OCI-M2 (cell line): ENCODE measurements around the gene LCN12.
A peak's percentile ranks its signal among the peaks of the same experiment; 100 is the strongest.

Source experiments
- DNase-seq: peaks from one replicate; lab custom pipeline; 2025; ENCODE audit not compliant: unreplicated experiment; lab: John Stamatoyannopoulos, UW

LCN12 gene

DNA sequence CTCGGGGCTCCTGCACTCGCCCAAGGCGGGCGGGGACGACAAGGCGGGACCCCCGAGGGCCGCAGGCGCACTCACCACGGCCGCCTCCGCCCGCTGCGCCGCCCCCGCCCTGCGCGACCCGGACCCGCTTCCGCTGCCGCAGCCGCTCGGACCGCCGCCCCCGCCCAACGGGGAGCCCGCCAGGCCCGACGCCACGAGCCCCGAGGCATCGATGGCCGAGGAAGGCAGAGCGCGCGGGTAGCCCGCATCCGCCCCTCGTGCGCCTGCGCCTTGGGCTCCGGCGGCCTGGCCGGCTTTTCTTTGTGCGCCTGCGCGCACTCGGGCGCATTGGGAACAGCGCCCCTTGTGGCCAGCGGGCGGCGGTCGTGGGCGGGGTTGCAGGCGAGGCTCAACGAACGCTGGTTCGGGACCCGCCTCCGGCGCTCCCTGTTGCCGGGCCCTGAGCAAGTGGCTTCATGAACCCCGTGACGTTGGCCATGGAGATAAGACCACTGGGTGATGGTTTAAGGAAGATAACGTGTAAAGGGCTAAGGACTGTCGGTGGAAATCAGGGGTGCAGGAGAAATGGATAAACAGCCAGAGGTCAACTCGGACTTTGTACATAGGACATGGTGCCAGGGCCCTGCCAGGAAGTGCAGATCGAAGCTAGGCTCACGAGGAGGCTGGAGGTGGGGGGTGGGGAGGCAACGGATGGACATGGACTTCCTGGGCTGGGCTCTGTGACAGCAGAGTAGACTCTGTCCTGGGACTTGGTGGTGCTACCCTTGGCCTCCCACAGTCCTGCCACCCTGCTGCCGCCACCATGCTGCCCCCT lies 7.3 kb upstream of the LCN12 start, which contains the start of the genes C8G and FBXW5:
TSS of gene C8G (plus strand) at position 725 of the 814 bp plus-strand sequence. CDS start at position 803, 78 bp downstream.
TSS of gene FBXW5 (minus strand) at position 220 of the 814 bp plus-strand sequence. CDS start 655 bp downstream, outside the sequence.
- DNase-seq: peak; percentile 15

DNA sequence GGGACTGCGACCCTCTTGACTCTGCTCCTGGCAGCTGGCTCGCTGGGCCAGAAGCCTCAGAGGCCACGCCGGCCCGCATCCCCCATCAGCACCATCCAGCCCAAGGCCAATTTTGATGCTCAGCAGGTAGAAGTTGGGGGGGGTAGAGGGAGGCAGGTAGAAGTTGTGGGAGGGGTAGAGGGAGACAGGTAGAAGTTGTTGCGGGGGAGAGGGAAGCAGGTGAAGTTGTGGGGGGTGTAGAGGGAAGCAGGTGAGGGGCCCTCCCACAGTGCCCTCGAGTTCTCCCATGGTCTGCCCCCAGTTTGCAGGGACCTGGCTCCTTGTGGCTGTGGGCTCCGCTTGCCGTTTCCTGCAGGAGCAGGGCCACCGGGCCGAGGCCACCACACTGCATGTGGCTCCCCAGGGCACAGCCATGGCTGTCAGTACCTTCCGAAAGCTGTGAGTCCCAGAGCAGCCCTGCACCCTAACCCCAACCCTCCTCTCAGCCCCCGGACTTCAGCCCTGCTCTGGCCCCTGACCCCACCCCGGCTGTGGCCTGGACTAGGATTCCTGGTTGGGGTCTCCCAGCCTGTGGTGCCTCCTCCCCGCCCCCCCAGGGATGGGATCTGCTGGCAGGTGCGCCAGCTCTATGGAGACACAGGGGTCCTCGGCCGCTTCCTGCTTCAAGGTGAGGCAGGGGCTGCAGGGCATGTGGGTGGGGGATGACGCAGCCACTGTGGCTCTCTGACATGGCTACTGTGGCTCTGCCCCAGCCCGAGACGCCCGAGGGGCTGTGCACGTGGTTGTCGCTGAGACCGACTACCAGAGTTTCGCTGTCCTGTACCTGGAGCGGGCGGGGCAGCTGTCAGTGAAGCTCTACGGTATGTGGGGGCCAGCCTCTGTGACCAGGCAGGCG lies 6.5 kb upstream of the LCN12 start:
- DNase-seq: no peak

DNA sequence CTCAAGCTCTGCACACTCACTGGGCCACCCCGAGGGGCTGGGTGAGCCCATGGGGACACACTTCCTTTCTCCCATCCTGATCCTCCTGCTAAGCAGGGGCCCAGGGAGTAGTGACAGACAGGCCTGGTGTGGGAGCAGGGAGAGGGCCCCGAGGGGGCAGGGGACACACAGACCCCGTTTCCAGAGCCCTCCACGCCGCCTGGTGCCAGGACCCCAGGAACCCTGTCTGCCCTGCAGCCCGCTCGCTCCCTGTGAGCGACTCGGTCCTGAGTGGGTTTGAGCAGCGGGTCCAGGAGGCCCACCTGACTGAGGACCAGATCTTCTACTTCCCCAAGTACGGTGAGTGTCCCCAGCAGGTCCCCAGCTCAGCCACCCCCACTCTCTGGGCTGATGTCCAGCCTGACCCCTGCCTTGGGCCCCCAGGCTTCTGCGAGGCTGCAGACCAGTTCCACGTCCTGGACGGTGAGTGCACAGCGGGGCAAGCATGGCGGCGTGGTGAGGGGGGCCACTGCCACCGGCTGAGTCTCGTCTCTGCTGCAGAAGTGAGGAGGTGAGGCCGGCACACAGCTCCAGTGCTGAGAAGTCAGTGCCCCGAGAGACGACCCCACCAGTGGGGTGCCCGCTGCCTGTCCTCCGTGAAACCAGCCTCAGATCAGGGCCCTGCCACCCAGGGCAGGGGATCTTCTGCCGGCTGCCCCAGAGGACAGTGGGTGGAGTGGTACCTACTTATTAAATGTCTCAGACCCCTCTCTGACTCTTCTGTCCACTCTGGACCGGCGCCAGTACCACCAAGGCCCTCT lies 5.6 kb upstream of the LCN12 start:
- DNase-seq: no peak

DNA sequence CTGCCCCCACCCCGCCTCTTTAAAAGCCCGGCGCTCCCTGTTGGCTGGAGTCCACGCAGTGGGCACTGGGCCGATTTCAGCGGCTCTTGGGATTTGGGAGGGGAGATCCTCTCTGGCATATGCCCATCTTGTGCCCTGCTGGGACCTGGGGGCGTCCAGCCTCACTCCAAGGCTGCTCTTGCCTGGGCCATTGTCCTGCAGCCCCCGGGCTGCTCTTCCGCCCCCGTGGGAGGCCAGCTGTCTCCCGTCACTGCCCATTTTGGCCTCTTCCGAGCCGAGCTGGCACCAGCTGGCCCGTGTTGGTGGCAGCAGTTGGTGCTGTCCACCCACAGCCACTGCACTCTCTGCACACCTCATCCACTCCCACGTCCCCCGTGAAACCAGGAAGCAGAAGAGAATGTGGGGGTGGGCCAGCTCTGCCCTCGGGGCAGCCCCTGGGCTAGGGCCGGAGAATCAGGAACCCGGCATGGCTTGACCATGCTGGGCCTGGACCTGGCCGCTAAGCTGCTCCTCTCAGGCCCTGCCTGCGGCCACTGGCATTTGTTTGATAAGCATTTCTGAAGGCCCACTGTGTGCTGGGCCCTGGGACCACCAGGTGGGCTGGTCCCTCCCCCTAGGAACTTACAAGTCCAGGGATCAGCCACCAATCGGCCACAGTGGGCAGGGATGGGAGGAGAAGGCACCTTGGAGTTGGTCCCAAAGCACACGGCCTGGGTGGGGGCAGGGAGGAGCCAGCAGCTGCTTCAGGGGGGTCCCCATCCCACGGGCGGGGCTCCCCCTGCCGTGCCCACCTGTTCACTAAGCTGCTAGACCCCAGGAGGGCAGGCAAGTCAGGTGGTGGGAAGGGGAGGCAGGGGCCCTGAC lies 4.8 kb upstream of the LCN12 start:
- DNase-seq: no peak

DNA sequence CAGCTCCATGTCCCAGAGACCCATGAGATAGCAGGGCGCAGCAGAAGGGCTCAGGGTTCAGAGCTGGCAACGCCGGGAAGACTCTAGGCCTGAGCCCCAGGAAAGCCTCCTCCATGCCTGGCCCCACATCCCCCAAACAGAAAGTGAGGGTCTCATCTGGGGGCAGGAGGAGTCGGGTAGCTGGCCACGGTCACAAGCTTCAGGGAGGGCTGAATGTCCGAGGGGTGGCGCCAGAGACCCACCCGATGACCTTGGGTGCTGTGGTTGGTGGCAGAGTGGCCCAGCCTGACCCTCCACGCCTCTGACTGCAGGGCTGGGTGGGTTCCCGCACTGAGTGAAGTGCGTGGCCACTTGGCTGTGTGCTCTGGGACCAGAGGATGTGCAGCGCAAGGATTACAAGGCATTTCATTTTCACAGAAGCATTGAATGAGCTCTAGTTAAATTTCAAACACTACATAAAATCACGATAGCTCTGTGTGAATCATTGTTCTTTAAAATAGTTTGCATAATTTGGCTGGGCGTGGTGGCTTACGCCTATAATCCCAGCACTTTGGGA lies 4.0 kb upstream of the LCN12 start:
- DNase-seq: no peak

DNA sequence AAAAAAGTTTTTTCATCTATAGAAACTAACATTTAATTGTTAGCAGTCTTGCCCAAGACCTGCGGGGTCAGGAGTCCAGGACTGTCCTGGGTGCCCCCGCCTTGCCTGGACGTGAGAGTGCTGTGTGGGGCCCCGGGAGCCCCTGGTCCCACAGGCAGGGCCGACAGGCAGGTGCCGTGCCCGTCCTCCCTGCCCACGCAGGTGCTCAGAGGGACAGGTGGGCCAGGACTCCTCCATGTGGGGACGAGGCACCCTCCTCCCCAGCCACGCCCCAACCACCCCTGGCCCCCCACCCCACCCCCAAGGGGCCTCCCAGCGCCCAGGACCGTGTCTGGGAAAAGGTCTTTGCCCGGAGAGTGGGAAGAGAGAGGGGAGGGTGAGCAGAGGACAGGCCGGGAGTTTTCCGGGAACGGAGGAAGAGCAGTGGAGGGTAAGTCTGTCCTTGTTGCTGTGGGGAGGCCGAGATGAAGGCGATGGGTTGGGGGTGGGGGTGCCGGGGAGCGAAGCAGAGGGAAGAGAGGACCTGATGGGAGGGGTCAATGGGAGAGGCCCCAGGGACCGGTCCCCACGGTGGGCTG lies 2.7 kb upstream of the LCN12 start:
- DNase-seq: no peak

DNA sequence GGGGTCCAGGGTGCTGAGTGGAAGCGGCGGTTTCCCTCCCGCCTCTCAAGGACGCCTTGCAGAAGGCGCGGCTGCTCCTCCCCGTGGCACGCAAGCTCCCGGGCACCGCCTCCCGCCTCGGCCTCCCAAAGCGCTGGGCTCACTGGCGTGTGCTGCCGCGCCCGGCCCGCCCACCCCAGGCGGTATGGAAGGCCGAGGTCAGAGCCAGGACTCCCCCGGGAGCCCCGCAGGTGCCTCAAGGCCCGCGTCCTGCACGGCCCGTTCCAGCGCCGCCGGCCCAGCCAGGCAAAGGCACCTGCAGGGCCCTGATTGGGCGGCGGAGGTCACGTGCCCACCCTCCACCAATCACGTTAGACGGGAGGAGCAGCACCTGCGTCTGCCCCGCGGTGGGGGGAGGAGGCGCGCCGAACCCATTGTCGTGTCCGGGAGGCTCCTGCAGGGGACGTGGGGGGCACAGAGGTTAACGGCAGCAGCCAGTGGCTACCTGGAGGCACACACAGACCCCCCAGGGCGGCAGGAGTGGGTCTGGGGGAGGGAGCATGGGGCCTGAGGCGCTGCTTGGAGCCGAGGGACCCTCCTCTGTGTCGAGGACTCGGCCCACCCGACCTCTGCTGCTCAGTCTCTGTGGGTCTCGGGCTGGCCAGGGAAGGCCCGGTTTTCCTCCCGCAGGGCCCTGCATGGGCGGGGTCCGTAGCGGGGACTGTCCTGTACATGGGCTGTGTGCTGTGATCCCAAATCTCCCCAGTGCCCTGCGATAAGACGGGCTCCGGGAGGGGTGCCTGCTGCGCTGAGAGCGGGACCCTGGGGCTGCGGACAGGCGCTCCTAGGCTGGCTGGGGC lies 2.0 kb upstream of the LCN12 start:
- DNase-seq: peak; percentile 47

DNA sequence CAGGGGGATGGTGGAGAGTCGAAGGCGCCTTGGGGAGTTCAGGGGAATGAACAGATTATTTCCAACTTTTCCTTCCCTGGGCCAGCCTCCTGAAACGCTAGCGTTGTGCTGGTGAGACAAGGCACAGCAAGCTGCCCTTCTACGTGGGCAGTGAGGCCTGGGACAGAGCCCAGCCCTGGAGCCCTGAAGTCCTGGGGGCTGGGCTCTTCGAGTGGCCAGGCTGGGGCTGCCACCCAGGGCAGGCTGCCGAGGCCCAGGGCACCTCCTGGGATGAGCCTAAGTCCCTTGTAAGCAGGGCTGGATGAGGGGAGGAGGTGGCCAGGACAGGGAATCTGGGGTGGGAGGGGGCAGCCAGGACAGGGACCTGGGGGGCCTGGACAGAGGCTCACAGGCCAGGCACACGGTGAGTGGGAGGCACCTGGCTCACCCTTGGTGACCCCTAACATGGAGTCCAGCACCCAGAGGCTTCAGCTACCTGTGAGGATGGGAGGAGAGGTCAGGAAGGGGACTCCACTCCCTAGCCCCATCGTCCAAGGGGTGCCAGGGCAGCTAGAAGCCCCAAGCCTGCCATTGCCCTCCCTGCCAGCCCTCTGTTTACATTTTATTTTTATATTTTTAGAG lies 1.3 kb upstream of the LCN12 start:
- no peak for DNase-seq

DNA sequence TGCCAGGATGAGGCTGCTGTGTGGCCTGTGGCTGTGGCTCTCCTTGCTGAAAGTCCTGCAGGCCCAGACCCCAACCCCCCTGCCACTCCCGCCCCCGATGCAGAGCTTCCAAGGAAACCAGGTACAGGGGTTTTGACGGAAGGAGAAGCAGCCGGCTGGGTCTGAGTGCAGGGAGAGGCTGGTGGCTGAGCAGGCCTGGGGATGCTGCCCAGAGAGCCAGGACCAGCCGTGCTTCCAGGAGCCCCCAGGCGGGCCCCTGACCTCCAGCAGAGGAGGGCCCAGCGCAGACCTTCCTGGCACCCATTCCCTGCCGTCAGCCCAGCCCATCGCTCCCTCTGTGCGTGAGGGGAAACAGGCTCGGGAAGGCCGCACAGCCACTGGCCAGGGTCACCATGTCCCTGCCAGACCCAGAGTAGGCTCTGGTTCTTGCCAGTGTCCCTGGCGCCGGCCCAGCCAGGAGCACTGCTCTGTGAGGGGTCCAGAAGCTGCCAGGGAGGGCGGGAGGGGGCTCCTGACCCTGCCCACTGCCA lies 313 bp downstream of the LCN12 start:
- DNase-seq: no peak

DNA sequence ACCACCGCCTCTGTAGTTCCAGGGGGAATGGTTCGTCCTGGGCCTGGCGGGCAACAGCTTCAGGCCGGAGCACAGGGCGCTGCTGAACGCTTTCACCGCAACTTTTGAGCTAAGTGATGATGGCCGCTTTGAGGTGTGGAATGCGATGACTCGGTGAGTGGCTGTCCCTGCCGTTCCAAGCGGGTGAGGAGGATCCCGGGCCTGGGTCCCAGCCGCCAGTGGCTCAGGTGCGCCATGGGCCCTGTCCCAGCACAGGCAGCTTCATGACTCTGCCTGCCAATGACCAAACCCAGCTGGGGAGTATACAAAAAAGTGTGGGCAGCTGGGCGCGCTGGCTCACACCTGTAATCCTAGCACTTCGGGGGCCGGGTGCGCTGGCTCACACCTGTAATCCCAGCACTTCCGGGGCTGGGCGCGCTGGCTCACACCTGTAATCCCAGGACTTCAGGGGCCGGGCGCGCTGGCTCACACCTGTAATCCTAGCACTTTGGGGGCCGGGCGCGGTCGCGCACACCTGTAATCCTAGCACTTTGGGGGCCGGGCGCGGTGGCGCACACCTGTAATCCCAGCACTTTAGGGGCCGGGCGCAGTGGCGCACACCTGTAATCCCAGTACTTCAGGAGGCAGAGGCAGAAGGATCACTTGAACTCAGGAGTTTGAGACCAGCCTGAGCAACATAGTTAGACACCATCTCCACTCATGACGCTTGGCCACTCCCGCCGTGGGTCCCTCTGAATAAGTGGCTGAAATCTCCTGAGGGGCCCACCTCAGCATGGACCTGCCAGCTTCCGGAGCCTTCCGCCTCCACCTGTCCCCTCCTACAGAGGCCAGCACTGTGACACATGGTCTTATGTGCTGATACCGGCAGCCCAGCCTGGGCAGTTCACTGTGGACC lies 1.1 kb downstream of the LCN12 start:
- no peak for DNase-seq

DNA sequence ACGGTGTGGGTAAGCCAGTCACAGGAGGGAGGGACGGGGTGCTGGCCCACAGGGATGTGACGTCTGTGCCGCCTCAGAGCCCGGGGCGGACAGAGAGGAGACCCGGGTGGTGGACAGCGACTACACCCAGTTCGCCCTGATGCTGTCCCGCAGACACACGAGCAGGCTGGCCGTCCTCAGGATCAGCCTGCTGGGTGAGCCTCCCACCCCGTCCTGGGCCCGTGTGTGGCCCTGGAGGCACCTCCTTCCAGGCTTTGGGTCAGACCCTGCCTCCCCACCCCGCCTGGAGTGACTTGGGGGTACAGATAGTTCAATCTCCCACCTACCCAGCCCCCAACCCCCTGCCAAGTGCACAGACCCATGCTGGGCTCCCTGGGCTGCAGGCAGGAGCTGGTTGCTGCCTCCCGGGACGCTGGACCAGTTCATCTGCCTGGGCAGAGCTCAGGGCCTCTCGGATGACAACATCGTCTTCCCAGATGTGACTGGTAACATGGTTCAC lies 1.7 kb downstream of the LCN12 start:
- DNase-seq: no peak

DNA sequence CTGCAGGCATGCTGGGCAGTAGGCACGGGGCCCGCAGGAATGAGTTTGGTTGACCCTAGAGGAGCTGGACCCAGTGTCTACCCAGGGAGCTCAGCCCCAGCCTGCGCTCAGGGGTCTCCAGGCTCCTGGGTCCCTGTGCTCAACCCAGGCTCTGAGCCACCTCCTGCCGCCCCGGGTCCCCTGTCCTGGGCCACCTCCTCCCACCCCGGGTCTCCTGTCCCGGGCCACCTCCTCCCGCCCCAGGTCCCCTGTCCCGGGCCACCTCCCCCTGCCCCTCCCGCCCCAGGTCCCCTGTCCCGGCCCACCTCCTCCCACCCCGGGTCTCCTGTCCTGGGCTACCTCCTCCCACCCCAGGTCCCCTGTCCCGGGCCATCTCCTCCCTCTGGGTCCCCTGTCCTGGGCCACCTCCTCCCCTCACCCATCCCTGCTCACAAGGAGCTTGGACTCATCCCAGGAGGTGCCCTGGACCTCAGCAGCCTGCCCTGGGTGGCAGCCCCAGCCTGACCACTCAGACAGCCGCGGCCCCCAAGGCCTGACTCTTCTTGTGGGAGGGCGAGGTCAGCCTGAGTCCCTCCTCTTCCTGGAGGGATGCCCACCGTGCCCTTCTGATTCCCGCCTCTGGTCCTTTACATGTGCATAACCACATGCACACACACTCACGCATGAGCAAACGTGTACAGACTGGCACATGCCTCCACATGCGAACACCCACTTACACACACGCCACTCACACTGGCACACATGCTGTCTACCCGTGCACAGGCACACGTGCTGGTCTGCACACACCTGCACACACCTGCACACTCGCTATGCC lies 2.4 kb downstream of the LCN12 start:
- DNase-seq: no peak

DNA sequence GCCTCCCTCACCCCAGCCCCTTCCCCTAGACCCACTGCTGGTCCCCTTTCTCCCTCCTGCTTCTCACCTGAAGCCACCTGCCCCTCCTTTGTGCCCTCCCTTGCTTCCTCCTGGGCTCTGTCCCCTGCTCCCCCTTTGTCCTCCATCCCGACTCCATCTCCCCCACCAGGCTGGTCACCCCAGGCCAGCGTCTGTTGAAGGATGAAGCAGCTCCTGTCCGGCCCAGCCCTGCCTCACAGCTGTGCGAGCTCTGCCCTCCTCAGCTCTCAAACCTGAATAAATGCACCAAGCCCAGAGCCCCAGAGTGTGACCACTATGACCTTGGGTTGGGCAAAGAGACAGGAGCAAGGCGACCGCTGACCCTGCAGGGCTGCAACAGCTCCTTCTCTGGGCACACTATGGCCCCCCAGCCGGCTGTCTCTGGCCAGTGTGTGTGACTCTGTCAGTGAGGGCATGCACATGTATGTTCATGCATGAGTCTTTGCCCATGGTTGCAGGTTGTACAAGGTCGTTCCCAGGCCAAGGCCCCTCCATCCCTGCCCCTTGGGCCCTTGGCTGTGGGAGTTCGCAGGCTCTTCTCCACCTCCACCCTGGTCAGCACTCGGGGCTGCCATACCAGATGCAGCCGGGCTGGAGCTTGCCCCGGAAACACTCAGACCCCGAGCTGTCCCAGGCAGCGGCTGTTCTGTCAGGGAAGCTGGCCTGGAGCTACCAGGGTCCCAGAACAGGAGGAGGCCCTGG lies 3.3 kb downstream of the LCN12 start:
- no peak for DNase-seq

DNA sequence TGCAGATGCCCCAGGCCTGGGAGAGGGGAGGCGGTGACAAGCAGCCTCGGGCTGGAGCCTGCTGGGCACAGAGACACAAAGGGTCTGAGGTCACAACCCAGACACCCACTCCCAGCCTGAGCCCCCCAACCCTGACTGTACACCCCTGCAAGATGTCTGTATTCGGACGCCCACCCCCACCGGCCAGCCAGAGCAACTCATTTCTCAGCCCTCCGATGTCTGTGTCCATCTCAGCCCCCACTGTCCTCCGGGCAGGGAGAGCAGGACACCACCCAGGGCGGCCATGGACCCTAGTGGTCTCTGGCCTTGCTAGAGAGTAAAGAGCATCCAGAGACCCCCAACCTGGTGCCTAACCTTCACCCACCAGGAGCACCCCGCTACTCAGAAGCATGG lies 3.9 kb downstream of the LCN12 start:
- DNase-seq: no peak

DNA sequence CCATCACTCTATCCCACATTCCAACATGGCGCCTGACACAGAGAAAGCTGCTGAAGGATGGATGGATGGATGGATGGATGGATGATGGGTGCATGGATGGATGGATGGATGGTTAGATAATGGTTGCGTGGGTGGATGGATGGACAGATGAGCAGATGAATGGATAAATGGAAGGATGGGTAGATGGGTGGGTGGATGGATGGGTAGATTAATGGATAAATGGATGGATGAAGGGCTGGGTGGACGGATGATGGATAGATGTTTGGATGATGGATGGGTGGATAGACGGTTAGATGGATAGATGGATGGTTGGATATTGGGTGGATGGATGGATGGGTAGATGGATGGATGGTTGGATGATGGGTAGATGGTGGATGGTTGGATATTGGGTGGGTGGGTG lies 4.5 kb downstream of the LCN12 start:
- DNase-seq: no peak
